Kidney (tissue), 14 donors: ENCODE results near the gene WBP2NL. TPM values are rescaled to one million over a fixed set of nuclear protein-coding genes. Genes with fewer than 3 reads are reported as not detected.

Source experiments
- DNase-seq, 5 donors: peaks; one replicate each; pipeline ENCODE4 v3.0.0-alpha.2; 2013 to 2020
- FAIRE-seq: peaks from 2 replicates; lab custom pipeline; 2012; peaks lifted over from hg19 to GRCh38; lab: Jason Lieb, UNC
- H3K27ac ChIP-seq, 2 donors: one replicate each; pipeline ENCODE4 v1.7.0; 2013; ENCODE audit warnings: low read depth in 2 of 2, low read length in 2 of 2, inconsistent platforms in 1 of 2
- H3K27me3 ChIP-seq: one replicate; pipeline ENCODE4 v1.7.1; 2013; ENCODE audit warnings: low read length, inconsistent platforms; ENCODE audit not compliant: control insufficient read depth, insufficient read depth
- H3K36me3 ChIP-seq, 3 donors: one replicate each; pipeline versions ENCODE4 v1.7.0 to v1.7.1; 2013; ENCODE audit warnings: low read length in 3 of 3, control low read depth in 1 of 3, inconsistent platforms in 1 of 3; ENCODE audit not compliant: insufficient read depth in 3 of 3, control insufficient read depth in 2 of 3
- H3K4me1 ChIP-seq, 3 donors: one replicate each; pipeline versions ENCODE4 v1.7.0 to v1.7.1; 2013; ENCODE audit warnings: low read length in 3 of 3, inconsistent platforms in 1 of 3, low read depth in 1 of 3; ENCODE audit not compliant: control insufficient read depth in 2 of 3, insufficient read depth in 2 of 3
- H3K4me3 ChIP-seq, 3 donors: one replicate each; pipeline versions ENCODE4 v1.7.0 to v1.8.1; 2013; ENCODE audit warnings: low read length in 3 of 3, control low read depth in 1 of 3, inconsistent platforms in 1 of 3
- H3K9ac ChIP-seq, 3 donors: one replicate each; pipeline versions ENCODE4 v1.7.0 to v1.7.1; 2013; ENCODE audit warnings: low read length in 3 of 3, control low read depth in 1 of 3, inconsistent platforms in 1 of 3
- H3K9me3 ChIP-seq, 3 donors: one replicate each; pipeline versions ENCODE4 v1.7.0 to v1.7.1; 2013; ENCODE audit warnings: low read length in 3 of 3, control low read depth in 1 of 3, inconsistent platforms in 1 of 3; ENCODE audit not compliant: control insufficient read depth in 2 of 3, insufficient read depth in 1 of 3
- intact Hi-C: fragments of 100-400 bp; cut with DNase I; formaldehyde crosslinking; loops from one replicate; pipeline ENCODE4 v1.11.1; 2022
- polyA plus RNA-seq: library from polyadenylated mRNA; stranded (reverse); fragments of 350-450 nt; fragmentation: Illumina TruSeq; extraction: RNeasy Lipid Tissue Mini Kit (QIAGEN cat#74804); gene quantifications from one replicate; pipeline ENCODE4 v1.2.3, GENCODE V29; 2014; ENCODE audit warnings: low read depth, low replicate concordance; ENCODE audit not compliant: insufficient read depth
- total RNA-seq: library from RNA; stranded (reverse); fragmentation: NEBNext Ultra II Directional; extraction: Animal tissue kit (Norgen Biotek cat#: 25700); gene quantifications from one replicate; pipeline ENCODE4 v1.2.1, GENCODE V29; 2021
- TF ChIP-seq, protein P1 (sequence below): IDR thresholded peaks from 3 replicates; pipeline ENCODE4 v1.5.1; 2012; ENCODE audit warnings: mild to moderate bottlenecking, moderate library complexity, borderline replicate concordance; ENCODE audit not compliant: insufficient read depth; ENCODE audit errors: extremely low read depth
- donor health status: control.
- donor health status: control.
- donor health status: control.
- donor health status: control.
- donor health status: control.
- donor health status: DM: yes; HTN: yes; CAD: no.
- donor health status: Normal renal cell carcinoma (clear cell type).

WBP2NL gene
- total and polyA plus RNA-seq, 2 donors from 2014 or later, result 0.84 to 2.5 TPM

DNA sequence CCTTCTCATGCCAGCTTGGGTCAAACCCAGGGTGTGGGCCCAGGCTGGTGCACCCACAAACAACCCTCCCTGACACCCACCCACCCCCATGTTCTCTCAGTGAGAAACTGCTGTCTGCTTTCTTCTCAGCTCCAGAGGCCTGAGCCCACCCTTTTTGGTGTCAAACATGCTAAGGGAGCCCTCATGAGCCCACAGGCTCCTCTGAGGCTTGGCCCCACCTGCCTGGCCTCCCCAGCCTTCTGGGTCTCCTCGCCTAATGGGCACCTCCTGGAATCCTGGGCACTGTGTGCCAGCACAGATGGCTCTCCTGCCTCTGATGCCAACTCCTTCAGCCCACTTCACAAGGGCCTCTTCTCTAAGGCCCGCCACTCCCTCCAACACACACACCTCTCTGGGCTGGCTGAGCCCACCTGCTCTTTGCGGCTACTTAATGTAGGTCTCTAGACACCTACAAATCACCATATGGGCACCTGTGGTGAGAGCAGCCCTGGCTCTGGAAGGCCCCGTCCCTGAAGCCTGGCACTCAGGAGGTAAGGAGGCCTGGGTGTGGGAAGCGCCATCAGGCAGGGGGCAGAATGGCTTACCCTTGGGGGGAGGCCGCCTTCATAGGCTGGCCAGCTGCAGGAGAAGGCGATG lies 67.7 kb downstream of the WBP2NL start:
- intact Hi-C loops, result no loop called here
- Histone ChIP-seq H3K27me3 (no peaks in the 10 kb centered on the region), H3K4me1 (peaks cover 2 to 15% (median 9%) of the 10 kb centered on the region in 3 donors), H3K4me3 (no peak overlapping the region), H3K9ac (no peak overlapping the region), H3K27ac (no peak overlapping the region), H3K9me3 (no peaks in the 10 kb centered on the region), H3K36me3 (peaks cover 0 to 6% (median 0%) of the 10 kb centered on the region in 3 donors)
- TF ChIP-seq, protein P1, sequence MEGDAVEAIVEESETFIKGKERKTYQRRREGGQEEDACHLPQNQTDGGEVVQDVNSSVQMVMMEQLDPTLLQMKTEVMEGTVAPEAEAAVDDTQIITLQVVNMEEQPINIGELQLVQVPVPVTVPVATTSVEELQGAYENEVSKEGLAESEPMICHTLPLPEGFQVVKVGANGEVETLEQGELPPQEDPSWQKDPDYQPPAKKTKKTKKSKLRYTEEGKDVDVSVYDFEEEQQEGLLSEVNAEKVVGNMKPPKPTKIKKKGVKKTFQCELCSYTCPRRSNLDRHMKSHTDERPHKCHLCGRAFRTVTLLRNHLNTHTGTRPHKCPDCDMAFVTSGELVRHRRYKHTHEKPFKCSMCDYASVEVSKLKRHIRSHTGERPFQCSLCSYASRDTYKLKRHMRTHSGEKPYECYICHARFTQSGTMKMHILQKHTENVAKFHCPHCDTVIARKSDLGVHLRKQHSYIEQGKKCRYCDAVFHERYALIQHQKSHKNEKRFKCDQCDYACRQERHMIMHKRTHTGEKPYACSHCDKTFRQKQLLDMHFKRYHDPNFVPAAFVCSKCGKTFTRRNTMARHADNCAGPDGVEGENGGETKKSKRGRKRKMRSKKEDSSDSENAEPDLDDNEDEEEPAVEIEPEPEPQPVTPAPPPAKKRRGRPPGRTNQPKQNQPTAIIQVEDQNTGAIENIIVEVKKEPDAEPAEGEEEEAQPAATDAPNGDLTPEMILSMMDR, result no peak
- no peak for FAIRE-seq
- DNase-seq, result peak in 1 of 5 donors; percentile 47

DNA sequence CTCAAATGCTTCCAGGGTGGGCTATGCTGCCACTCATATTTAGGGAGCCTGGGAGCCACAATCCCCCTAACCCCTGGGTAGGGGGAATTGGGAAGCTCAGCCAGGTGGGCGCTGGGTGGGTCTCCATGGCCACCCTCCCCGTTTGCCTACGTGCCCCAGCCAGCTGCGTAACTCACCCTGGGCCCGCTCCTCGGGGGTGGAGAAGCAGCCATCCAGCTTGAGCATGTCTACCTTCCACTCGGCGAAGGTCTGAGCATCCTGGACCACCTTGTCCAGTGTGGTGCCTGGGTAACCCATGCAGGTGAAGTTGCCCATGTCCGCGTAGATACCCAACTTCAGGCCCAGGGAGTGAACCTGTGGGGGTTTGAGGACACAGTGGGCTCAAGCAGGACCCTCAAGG lies 68.3 kb downstream of the WBP2NL start:
- peaks cover 0 to 6% (median 0%) of the 10 kb centered on the region in 3 donors for H3K36me3 ChIP-seq
- FAIRE-seq, result no peak
- H3K9ac ChIP-seq, result no peak overlapping the region
- TF ChIP-seq, protein P1, result no peak
- no peak overlapping the region for H3K27ac ChIP-seq
- DNase-seq, result peak in 1 of 5 donors; percentile 53
- intact Hi-C loops, result no loop called here
- no peaks in the 10 kb centered on the region for H3K27me3 ChIP-seq
- no peaks in the 10 kb centered on the region for H3K9me3 ChIP-seq
- peaks cover 3 to 16% (median 9%) of the 10 kb centered on the region in 3 donors for H3K4me1 ChIP-seq
- H3K4me3 ChIP-seq, result no peak overlapping the region

DNA sequence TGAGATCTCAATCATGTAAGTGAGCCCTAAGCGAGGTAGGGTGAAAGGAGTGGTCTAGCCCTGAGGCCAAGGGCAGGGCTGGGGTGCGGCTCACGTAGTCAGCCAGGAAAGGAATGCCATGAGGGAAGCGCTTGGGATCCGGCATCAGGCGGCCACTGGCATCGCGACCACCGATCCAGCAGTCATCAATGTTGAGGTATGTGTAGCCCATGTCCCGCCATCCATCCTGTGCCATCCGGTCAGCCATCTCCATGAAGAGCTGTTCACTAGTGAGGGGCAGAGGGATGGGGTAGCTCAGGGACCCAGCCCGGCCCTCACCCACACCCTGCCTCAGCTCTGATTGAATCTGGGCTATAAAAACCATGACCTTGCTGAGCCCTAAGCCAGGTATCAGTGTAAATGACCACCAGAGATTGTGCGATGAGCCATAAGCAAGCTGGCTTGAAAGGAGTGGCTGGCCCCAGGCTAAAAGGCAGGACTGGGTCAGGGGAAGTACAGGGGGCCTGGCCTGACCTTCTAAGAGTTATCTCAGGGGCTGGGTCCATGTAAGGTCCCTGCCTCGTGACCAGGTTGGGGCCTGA lies 69.2 kb downstream of the WBP2NL start:
- intact Hi-C loops, result no loop called here
- FAIRE-seq, result no peak
- DNase-seq, result peak in 1 of 5 donors; percentile 51

More for the DNA sequence above, 69.2 kb downstream of the WBP2NL start:
- no peaks in the 10 kb centered on the region for H3K27me3 ChIP-seq
- H3K36me3 ChIP-seq, result peaks cover 0 to 3% (median 0%) of the 10 kb centered on the region in 3 donors
- H3K4me3 ChIP-seq, result no peak overlapping the region
- no peak overlapping the region for H3K27ac ChIP-seq
- H3K9me3 ChIP-seq, result no peaks in the 10 kb centered on the region
- H3K4me1 ChIP-seq, result peaks cover 3 to 16% (median 9%) of the 10 kb centered on the region in 3 donors
- H3K9ac ChIP-seq, result no peak overlapping the region
- TF ChIP-seq, protein P1, result no peak
